Transverse colon (tissue), 4 donors: ENCODE results near the gene NAA60. TPM values are rescaled to one million over a fixed set of nuclear protein-coding genes. Genes with fewer than 3 reads are reported as not detected.
A peak's percentile ranks its signal among the peaks of the same experiment; 100 is the strongest.
"Not testable (repeated sequence)": the region's sequence is repeated elsewhere in the genome, so short reads cannot be mapped to it uniquely, and the experiment has no call there.

Experiments used
- DNase-seq: peaks from one replicate; pipeline ENCODE4 v3.0.0-alpha.2; 2019
- H3K27ac ChIP-seq, 4 donors: fragments of 200-600 bp; sonication (generic); 2 replicates each; pipeline ENCODE4 v1.5.1; 2016 to 2018; ENCODE audit warnings: inconsistent platforms in 4 of 4
- H3K27me3 ChIP-seq: fragments of 200-600 bp; sonication (generic); 2 replicates; pipeline ENCODE4 v1.5.1; 2017; ENCODE audit warnings: inconsistent platforms
- H3K36me3 ChIP-seq, 4 donors: fragments of 200-600 bp; sonication (generic); 2 replicates each; pipeline ENCODE4 v1.5.1; 2017 to 2019; ENCODE audit warnings: inconsistent platforms in 4 of 4
- H3K4me1 ChIP-seq, 4 donors: fragments of 200-600 bp; sonication (generic); 2 replicates each; pipeline ENCODE4 v1.5.1; 2017 to 2020; ENCODE audit warnings: inconsistent platforms in 4 of 4
- H3K4me3 ChIP-seq, 4 donors: fragments of 200-600 bp; sonication (generic); 1 replicate in 1 of 4; 2 replicates in 3 of 4; pipeline versions ENCODE4 v1.5.1 to v1.6.1; 2017 to 2019; ENCODE audit warnings: inconsistent platforms in 4 of 4
- H3K9me3 ChIP-seq, 2 donors: fragments of 200-600 bp; sonication (generic); 2 replicates each; pipeline ENCODE4 v1.5.1; 2017 to 2019; ENCODE audit warnings: inconsistent platforms in 2 of 2
- CTCF ChIP-seq, 5 experiments: fragments of 200-600 bp in 3 of 5; fragments of 450-650 bp in 2 of 5; sonication (generic) in 3 of 5; IDR thresholded peaks; 1 replicate in 2 of 5; 2 replicates in 3 of 5; pipeline ENCODE4 v1.5.1; 2016 to 2017; ENCODE audit warnings: antibody characterized with exemption in 5 of 5, inconsistent platforms in 3 of 5, mild to moderate bottlenecking in 2 of 5, moderate library complexity in 1 of 5
- EP300 ChIP-seq: sonication (generic); formaldehyde crosslinking; IDR thresholded peaks from one replicate; pipeline ENCODE4 v1.6.1; 2017; ENCODE audit warnings: antibody characterized with exemption, low read depth
- POLR2A ChIP-seq: fragments of 450-650 bp; IDR thresholded peaks from one replicate; pipeline ENCODE4 v1.6.1; 2016; ENCODE audit warnings: antibody characterized with exemption, mild to moderate bottlenecking, moderate library complexity
- POLR2AphosphoS5 ChIP-seq, 3 donors: sonication (generic); formaldehyde crosslinking; IDR thresholded peaks; one replicate each; pipeline ENCODE4 v1.6.1; 2016; ENCODE audit warnings: antibody characterized with exemption in 3 of 3
- WGBS, 2 donors: methylation state at CpG; one replicate each; pipeline ENCODE4 v1.1.5; 2018; ENCODE audit warnings: low coverage in 1 of 2; 5-methylcytosine and 5-hydroxymethylcytosine counted together
- in situ Hi-C, 4 donors: fragments of 200-750 bp; cut with MboI; loops; one replicate each; pipeline versions ENCODE4 v1.15.0 to v1.15.1; 2017; ENCODE audit warnings: low sequenced_read_pairs in 3 of 4, low pct_ligation_motif_present in 1 of 4, low pct_unique_long_range_greater_than_20kb in 1 of 4
- intact Hi-C: fragments of 100-400 bp; cut with DNase I; formaldehyde crosslinking; loops from one replicate; pipeline ENCODE4 v1.15.1; 2023; ENCODE audit warnings: low total_unique reads
- total RNA-seq, 4 donors: library from RNA; depleted of rRNA; stranded (reverse); fragments of >200 nt; gene quantifications; one replicate each; pipeline ENCODE4 v1.1.0, GENCODE V29; 2016

NAA60 gene
- total RNA-seq, 4 donors from 2014 or later, result 57.3 to 247 (median 72.9) TPM

- TF ChIP-seq CTCF (IDR thresholded peaks at IDR 0.05) (no peak), POLR2AphosphoS5 (IDR thresholded peaks at IDR 0.05) (no peak), EP300 (no peak), POLR2A (no peak)
- no peak for DNase-seq
- no peak overlapping the region for H3K4me3 ChIP-seq
- no peaks in the 10 kb centered on the region for H3K36me3 ChIP-seq
- peaks cover 0 to 26% (median 8%) of the 10 kb centered on the region in 4 donors for H3K4me1 ChIP-seq
- H3K27me3 ChIP-seq, result no peaks in the 10 kb centered on the region
- no peaks in the 10 kb centered on the region for H3K9me3 ChIP-seq
- no peak overlapping the region for H3K27ac ChIP-seq
- 98 to 99% methylated on average over 16 of the region's 16 CpGs for WGBS, 2 donors
- intact Hi-C loops, result no loop called here
- in situ Hi-C loops, result no loop called here
These were observed 55.5 kb downstream of the NAA60 start for GRCh38 chr16:3498988-3499387.

GRCh38 chr16:3501412-3501761, 57.9 kb downstream of the NAA60 start:
- peak overlapping the region; percentile 68 to 98 (median 76) for H3K4me3 ChIP-seq
- 28 to 32% methylated on average over 10 to 24 of the region's 24 CpGs for WGBS, 2 donors
- DNase-seq, H3K36me3 ChIP-seq, H3K9me3 ChIP-seq, in situ Hi-C loops, H3K27me3 ChIP-seq, intact Hi-C loops: not testable (repeated sequence)
- H3K27ac ChIP-seq, result peak overlapping the region; percentile 82 to 88 (median 85)
- H3K4me1 ChIP-seq, result peaks cover 0 to 26% (median 8%) of the 10 kb centered on the region in 4 donors

- 73 to 88% methylated on average over 8 to 22 of the region's 22 CpGs for WGBS, 2 donors
- in situ Hi-C loops, result no loop called here
- no peak for DNase-seq
- Histone ChIP-seq H3K9me3 (no peaks in the 10 kb centered on the region), H3K27me3 (no peaks in the 10 kb centered on the region), H3K36me3 (peaks cover 0 to 11% (median 0%) of the 10 kb centered on the region in 4 donors), H3K4me1 (peaks cover 0 to 26% (median 8%) of the 10 kb centered on the region in 4 donors), H3K27ac (peak overlapping the region in 3 of 4 donors; percentile 82 to 88 (median 85)), H3K4me3 (peak overlapping the region; percentile 68 to 98 (median 76))
- intact Hi-C loops, result no loop called here
- TF ChIP-seq EP300, result no peak
These were observed 58.4 kb downstream of the NAA60 start for GRCh38 chr16:3501783-3502400.

GRCh38 chr16:3503523-3503922, 60.0 kb downstream of the NAA60 start:
- Histone ChIP-seq H3K4me1 (peaks cover 0 to 26% (median 8%) of the 10 kb centered on the region in 4 donors), H3K9me3 (no peaks in the 10 kb centered on the region), H3K27ac (no peak overlapping the region), H3K4me3 (no peak overlapping the region), H3K36me3 (peaks cover 0 to 18% (median 0%) of the 10 kb centered on the region in 4 donors), H3K27me3 (no peaks in the 10 kb centered on the region)
- no peak for DNase-seq
- intact Hi-C loops (no loop called here), in situ Hi-C loops (no loop called here)
- TF ChIP-seq POLR2AphosphoS5 (IDR thresholded peaks at IDR 0.05), result no peak
- TF ChIP-seq POLR2A, result no peak
- TF ChIP-seq CTCF (IDR thresholded peaks at IDR 0.05), result no peak
- no peak for TF ChIP-seq EP300
- WGBS, 2 donors, result 68 to 77% methylated on average over 2 to 6 of the region's 6 CpGs

GRCh38 chr16:3508736-3509135, 65.3 kb downstream of the NAA60 start:
- H3K4me1 ChIP-seq, result no peaks in the 10 kb centered on the region
- no peak for DNase-seq
- no peaks in the 10 kb centered on the region for H3K27me3 ChIP-seq
- in situ Hi-C loops, result no loop called here
- no peak overlapping the region for H3K27ac ChIP-seq
- WGBS, 2 donors, result 96% methylated on average over 7 of the region's 7 CpGs; no CpG with 5 or more reads in 1 of the 2 donors
- intact Hi-C loops, result no loop called here
- H3K4me3 ChIP-seq, result no peak overlapping the region
- TF ChIP-seq EP300, result no peak
- TF ChIP-seq CTCF (IDR thresholded peaks at IDR 0.05), result no peak
- no peak for TF ChIP-seq POLR2AphosphoS5 (IDR thresholded peaks at IDR 0.05)
- no peak for TF ChIP-seq POLR2A
- peaks cover 0 to 28% (median 3%) of the 10 kb centered on the region in 4 donors for H3K36me3 ChIP-seq
- H3K9me3 ChIP-seq, result no peaks in the 10 kb centered on the region
